Activated naive CD4-positive, alpha-beta T cell (primary cell): ENCODE measurements around the gene ZNF350.
A peak's percentile ranks its signal among the peaks of the same experiment; 100 is the strongest.
"Not testable (repeated sequence)": the region's sequence is repeated elsewhere in the genome, so short reads cannot be mapped to it uniquely, and the experiment has no call there.

ENCODE experiments used
- DNase-seq, 4 experiments: peaks; one replicate each; lab custom pipeline; 2025; lab: John Stamatoyannopoulos, UW

ZNF350 gene

GRCh38 chr19:51986309-51987291 is at the start of gene ZNF350:
Gene ZNF350, minus strand, starts transcription at chr19:51986840. Its CDS starts 12,480 bp downstream, at chr19:51974360.
- DNase-seq = peak; percentile 44 to 79 (median 64)

- DNase-seq = no peak
These were observed 47.5 kb upstream of the ZNF350 start for GRCh38 chr19:52034051-52034728.

DNA sequence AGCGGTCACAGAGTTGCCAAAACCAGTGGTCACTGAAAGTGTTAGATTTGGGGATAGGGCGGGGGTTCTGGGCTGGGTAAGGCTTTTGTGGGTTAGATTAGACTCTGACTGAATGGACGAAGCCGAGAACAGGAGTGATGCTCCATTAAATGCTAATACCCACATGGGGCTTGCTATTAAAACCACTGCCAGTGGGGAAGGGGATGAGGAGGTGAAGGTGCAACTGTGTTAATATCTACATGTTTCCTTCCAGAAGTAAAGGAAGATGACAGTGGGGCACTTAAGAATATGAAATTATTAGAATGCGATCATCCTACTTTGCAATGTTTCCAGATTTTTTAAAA is 42.1 kb upstream of the ZNF350 start:
- DNase-seq = no peak

- peak; percentile 48 to 76 (median 66) for DNase-seq
These were observed 41.6 kb upstream of the ZNF350 start, which contains the start of gene ZNF614 for GRCh38 chr19:52028027-52028779. Gene ZNF614, minus strand, starts transcription at chr19:52028379. Its CDS starts 2,634 bp downstream, at chr19:52025745.

- not testable (repeated sequence) for DNase-seq
These were observed 39.8 kb upstream of the ZNF350 start for GRCh38 chr19:52026255-52026990.

GRCh38 chr19:52024478-52024877 is 37.8 kb upstream of the ZNF350 start:
- not testable (repeated sequence) for DNase-seq

- DNase-seq = no peak
These were observed 35.6 kb upstream of the ZNF350 start for GRCh38 chr19:52022193-52022592.

GRCh38 chr19:52020506-52020905 is 33.9 kb upstream of the ZNF350 start:
- no peak for DNase-seq

GRCh38 chr19:52010674-52011073 is 24.0 kb upstream of the ZNF350 start:
- no peak for DNase-seq

DNA sequence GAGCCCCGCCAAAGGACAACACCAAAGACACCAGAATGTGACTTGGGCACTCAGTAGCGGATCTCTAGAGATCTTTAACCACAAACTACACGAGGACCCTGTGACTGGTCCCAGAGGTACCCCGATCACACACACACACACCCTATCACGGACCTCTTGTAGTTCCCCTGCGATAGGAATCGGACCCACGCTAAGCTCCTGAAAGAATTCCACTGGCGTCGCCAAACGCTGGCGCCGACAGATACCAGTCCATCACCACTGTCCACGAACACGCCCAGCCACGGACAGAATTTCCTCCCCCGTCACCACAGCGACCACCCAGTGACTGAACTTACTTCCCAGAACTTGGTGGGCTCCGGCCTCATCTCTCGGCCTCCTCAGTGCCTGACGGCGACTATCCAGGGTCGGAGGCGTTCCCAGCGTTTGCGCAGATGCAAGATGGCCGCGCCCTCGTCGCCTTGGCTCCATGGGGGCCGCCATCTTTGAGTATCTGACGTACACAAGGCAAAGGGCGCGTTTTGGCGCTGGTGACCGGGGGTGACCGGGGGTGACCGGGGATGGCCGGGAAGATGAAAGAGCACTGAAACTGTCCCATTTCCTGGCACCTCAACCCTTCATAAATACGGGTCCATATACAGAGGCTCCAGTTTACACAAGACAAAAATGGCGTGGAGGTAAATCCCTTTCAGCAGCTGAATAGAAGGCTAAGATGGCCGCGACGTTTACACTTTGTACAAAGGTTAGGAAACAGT is 21.3 kb upstream of the ZNF350 start, which contains the start of gene ZNF615:
Gene ZNF615, minus strand, starts transcription at position 406 of the 752 bp plus-strand sequence. CDS start 4,500 bp downstream, outside the sequence.
- peak; percentile 72 to 81 (median 78) for DNase-seq

- DNase-seq = no peak
These were observed 20.8 kb upstream of the ZNF350 start for GRCh38 chr19:52007451-52007805.

DNA sequence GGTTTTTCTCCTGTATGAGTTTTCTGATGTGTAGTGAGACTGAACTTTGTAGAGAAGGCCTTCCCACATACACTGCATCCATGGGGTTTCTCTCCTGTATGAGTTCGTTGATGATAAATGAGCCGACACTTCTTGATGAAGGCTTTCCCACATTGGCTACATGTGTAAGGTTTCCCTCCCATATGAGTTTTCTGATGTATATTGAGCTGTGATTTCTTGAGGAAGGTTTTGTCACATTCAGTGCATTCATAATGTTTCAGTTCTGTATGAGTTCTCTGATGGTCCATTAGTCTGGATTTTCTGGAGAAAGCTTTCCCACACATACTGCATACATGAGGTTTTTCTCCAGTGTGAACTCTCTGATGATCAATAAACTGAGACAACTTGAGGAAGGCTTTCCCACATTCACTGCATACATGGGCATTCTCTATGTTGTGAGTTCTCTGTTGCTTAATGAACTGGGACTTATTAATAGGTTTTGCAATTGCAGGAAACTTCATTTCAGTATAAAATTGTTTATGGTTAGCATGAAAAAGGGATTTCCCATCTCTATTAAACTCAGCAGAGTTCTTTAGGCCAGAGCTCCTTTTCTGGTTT is 7.5 kb upstream of the ZNF350 start:
- no peak for DNase-seq

- no peak for DNase-seq
These were observed 6.8 kb upstream of the ZNF350 start for GRCh38 chr19:51993422-51993821.

DNA sequence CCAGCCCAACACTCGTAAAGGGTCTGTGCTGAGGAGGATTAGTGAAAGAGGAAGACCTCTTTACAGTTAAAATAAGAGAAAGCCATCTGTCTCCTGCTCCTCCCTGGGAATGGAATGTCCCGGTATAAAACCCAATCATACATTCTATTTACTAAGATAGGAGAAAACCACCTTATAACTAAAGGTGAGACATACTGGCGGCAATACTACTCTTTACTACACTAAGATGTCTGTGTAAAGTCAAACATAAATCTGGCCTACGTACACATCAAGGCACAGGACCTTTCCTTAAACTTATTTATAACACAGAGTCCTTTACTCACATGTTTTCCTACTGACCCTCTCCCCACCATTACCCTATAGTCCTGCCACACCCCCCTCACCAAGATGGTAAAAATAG is 3.3 kb downstream of the ZNF350 start:
- no peak for DNase-seq

DNA sequence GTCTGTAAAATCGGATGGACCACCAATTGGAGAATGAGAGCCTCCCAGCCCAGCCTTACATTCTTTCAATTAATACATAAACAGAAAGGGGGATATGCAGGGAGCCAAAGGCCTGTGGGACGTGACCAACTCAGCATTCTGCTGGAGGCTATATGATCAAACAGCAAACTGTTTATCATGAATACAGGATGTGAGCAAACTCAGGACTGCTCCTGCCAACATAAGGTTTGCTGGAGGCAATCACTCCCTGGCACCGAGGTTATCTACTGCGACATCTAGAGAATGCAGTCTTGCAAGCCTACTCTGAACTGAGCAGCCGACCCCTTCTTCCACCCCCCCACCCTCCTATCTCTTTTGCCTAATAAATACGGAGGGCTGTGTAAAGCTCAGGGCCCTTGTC is 5.7 kb downstream of the ZNF350 start:
- not testable (repeated sequence) for DNase-seq

GRCh38 chr19:51980116-51980736 is 6.4 kb downstream of the ZNF350 start:
- DNase-seq = no peak

- no peak for DNase-seq
These were observed 7.8 kb downstream of the ZNF350 start for GRCh38 chr19:51978882-51979281.

- no peak for DNase-seq
These were observed 9.3 kb downstream of the ZNF350 start for GRCh38 chr19:51977346-51977745.

GRCh38 chr19:51976852-51977251 is 9.8 kb downstream of the ZNF350 start:
- DNase-seq = no peak

- DNase-seq = not testable (repeated sequence)
These were observed 10.9 kb downstream of the ZNF350 start for GRCh38 chr19:51975787-51976186.
